ENCODE data around the gene RDH5. TPM values are rescaled to one million over a fixed set of nuclear protein-coding genes. Genes with fewer than 3 reads are reported as not detected.

Gene RDH5
- polyA plus RNA-seq, 1 of the 3 experiments (the other 2 are of a cell fraction) = 5.2 TPM

DNA sequence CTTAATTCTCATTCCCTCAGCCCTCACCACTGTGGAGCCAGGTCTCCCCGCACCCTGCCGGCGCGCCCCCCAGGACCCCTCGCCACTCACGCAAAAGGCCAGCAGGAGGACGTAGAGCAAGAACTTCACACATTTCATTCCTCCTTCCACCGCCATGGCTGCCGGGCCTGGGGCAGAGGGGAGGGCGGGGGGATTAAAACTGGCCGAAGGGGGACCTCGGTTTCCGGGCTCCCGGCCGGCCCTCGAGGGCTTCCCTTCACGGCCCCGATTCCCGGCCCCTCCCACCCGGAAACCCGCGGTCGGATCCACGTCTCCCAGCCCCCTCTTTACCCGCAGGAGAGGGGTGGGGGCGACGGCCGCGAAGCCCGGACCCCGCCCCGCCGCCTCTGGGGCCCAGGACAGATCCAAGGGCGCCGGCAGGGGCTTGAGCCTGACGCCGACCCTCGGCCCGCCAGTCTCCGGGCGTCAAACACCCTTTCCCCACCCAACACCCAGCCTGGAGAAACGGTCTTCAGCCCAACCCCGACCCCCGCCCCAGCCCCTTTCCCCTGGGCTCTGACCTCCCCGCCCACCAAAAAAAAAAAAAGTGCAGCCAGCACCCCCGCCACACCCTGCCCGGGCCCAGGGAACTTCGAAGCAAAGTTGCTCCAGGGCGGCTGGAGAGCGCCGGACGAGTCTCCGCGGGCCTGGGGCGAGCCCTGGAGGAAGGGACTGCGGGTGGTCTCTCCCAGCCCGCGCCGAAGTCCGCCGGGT, 8.2 kb downstream of the RDH5 start:
- H3K9ac ChIP-seq = peak overlapping the region; percentile 83
- H3K4me1 ChIP-seq (ENCODE audit: control insufficient read depth in 1 of 2, insufficient read depth in 2 of 2, low read depth in 1 of 2, low read length in 1 of 2) = peaks cover 0 to 26% of the 10 kb centered on the region in 2 experiments; a peak in 1 of 4 replicates
- peaks cover 35% of the 10 kb centered on the region for H3F3A ChIP-seq (replicated peaks; ENCODE audit: insufficient read depth)
- H3K9me2 ChIP-seq = no peaks in the 10 kb centered on the region
- H3K27me3 ChIP-seq (ENCODE audit: insufficient read depth) = no peaks in the 10 kb centered on the region
- DNase-seq = peak; percentile 82
- peaks cover 47% of the 10 kb centered on the region for H3K79me2 ChIP-seq (ENCODE audit: insufficient read depth)
- TF ChIP-seq SIN3A (IDR thresholded peaks at IDR 0.05; ENCODE audit: borderline replicate concordance, low read depth, low read length) (peak; percentile 84; the same call in 1 of the 2 replicates), TAF1 (IDR thresholded peaks at IDR 0.05; ENCODE audit: borderline replicate concordance, low read depth, low read length) (peak; percentile 42; the same call in 1 of the 2 replicates), RXRA (IDR thresholded peaks at IDR 0.05; ENCODE audit: borderline replicate concordance, low read depth) (no peak), GABPA (IDR thresholded peaks at IDR 0.05; ENCODE audit: low read depth) (0 out of 2 replicates have a peak, but pooled peaks have one; percentile 19), TCF12 (IDR thresholded peaks at IDR 0.05) (no peak; the same call in 1 of the 2 replicates), NRF1 (IDR thresholded peaks at IDR 0.05; ENCODE audit: low read depth, low read length) (no peak), EP300 (IDR thresholded peaks at IDR 0.05; ENCODE audit: borderline replicate concordance in 1 of 2, low read depth in 1 of 2, low read length in 1 of 2) (peak in 1 of 2 experiments; percentile 18; a peak in 1 of 4 replicates), RAD21 (IDR thresholded peaks at IDR 0.05; ENCODE audit: low read length) (no peak), YY1 (IDR thresholded peaks at IDR 0.05; ENCODE audit: low read depth) (peak; percentile 55; the same call in 1 of the 2 replicates), ELF1 (IDR thresholded peaks at IDR 0.05) (peak; percentile 62), JUND (IDR thresholded peaks at IDR 0.05) (no peak)
- TF ChIP-seq, protein P1, sequence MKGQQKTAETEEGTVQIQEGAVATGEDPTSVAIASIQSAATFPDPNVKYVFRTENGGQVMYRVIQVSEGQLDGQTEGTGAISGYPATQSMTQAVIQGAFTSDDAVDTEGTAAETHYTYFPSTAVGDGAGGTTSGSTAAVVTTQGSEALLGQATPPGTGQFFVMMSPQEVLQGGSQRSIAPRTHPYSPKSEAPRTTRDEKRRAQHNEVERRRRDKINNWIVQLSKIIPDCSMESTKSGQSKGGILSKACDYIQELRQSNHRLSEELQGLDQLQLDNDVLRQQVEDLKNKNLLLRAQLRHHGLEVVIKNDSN (IDR thresholded peaks at IDR 0.05; ENCODE audit: borderline replicate concordance, low read depth) = no peak
- TF ChIP-seq, protein P2, sequence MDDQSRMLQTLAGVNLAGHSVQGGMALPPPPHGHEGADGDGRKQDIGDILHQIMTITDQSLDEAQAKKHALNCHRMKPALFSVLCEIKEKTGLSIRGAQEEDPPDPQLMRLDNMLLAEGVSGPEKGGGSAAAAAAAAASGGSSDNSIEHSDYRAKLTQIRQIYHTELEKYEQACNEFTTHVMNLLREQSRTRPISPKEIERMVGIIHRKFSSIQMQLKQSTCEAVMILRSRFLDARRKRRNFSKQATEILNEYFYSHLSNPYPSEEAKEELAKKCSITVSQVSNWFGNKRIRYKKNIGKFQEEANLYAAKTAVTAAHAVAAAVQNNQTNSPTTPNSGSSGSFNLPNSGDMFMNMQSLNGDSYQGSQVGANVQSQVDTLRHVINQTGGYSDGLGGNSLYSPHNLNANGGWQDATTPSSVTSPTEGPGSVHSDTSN (IDR thresholded peaks at IDR 0.05) = no peak; the same call in 1 of the 2 replicates
- peak overlapping the region; percentile 97 to 100 for H3K27ac ChIP-seq (ENCODE audit: low read depth in 2 of 2, low read length in 1 of 2)
- WGBS (ENCODE audit: low lambda C conversion rate) = under 1% methylated on average over 25 of the region's 61 CpGs
- ChIA-PET POLR2A (interaction anchor here (0.6 to 2.5 kb wide), 9 partner anchors 9 to 119 kb away, joined by 3 to 14 read pairs (median 5); partner anchors contain the start of genes BLOC1S1, ORMDL2 and SARNP), CTCF (interaction anchor here (1.0 to 4.6 kb wide), 6 partner anchors 9 to 71 kb away, joined by 3 to 47 read pairs (median 5); partner anchors contain the start of gene RDH5)
- peaks cover 45% of the 10 kb centered on the region for H4K20me1 ChIP-seq (ENCODE audit: insufficient read depth)
- H3K9me3 ChIP-seq = no peaks in the 10 kb centered on the region
- no peak overlapping the region for H2AFZ ChIP-seq (ENCODE audit: low read depth)
- peak overlapping the region; percentile 97 for H3K4me2 ChIP-seq
- peaks cover 31 to 34% of the 10 kb centered on the region in 2 experiments for H3K36me3 ChIP-seq (replicated peaks in 1 of 2; ENCODE audit: control insufficient read depth in 1 of 2, insufficient read depth in 2 of 2, low read length in 1 of 2)
- peak overlapping the region; percentile 74 to 97 for H3K4me3 ChIP-seq (ENCODE audit: low read depth in 2 of 2, low read length in 1 of 2)
